Astrocyte (in vitro differentiated cells and primary cell): ENCODE results near the gene ALG6. TPM values are rescaled to one million over a fixed set of nuclear protein-coding genes. Genes with fewer than 3 reads are reported as not detected.
"Not testable (repeated sequence)": the region's sequence is repeated elsewhere in the genome, so short reads cannot be mapped to it uniquely, and the experiment has no call there.

Experiments
- DNase-seq: peaks from one replicate; pipeline ENCODE4 v3.0.0-alpha.2; 2010; ENCODE audit warnings: low read depth
- FAIRE-seq: peaks from 2 replicates; lab custom pipeline; 2011; peaks lifted over from hg19 to GRCh38; lab: Jason Lieb, UNC
- H2AFZ ChIP-seq: 2 replicates; pipeline ENCODE4 v1.6.0; 2012; ENCODE audit warnings: low read depth, low read length, inconsistent platforms
- H3K27ac ChIP-seq: 2 replicates; pipeline ENCODE4 v1.5.1; 2011; ENCODE audit warnings: low read depth, low read length, inconsistent platforms
- H3K27me3 ChIP-seq: 2 replicates; pipeline ENCODE4 v1.6.0; 2011; ENCODE audit warnings: low read length, inconsistent platforms; ENCODE audit not compliant: insufficient read depth
- H3K36me3 ChIP-seq: 2 replicates; pipeline ENCODE4 v1.5.1; 2011; ENCODE audit warnings: low read length, inconsistent platforms; ENCODE audit not compliant: insufficient read depth
- H3K4me1 ChIP-seq: 2 replicates; pipeline ENCODE4 v1.5.1; 2011; ENCODE audit warnings: low read length, inconsistent platforms; ENCODE audit not compliant: insufficient read depth
- H3K4me2 ChIP-seq: 2 replicates; pipeline ENCODE4 v1.6.0; 2012; ENCODE audit warnings: low read length, inconsistent platforms
- H3K4me3 ChIP-seq: 2 replicates; pipeline ENCODE4 v1.5.1; 2011; ENCODE audit warnings: low read depth, mild to moderate bottlenecking, low read length, inconsistent platforms; ENCODE audit not compliant: insufficient read depth
- H3K79me2 ChIP-seq: 2 replicates; pipeline ENCODE4 v1.6.0; 2012; ENCODE audit warnings: mild to moderate bottlenecking, low read length, inconsistent platforms; ENCODE audit not compliant: insufficient read depth
- H3K9ac ChIP-seq: 2 replicates; pipeline ENCODE4 v1.6.0; 2012; ENCODE audit warnings: mild to moderate bottlenecking, low read length, inconsistent platforms
- H3K9me3 ChIP-seq: 2 replicates; pipeline ENCODE4 v1.5.1; 2012; ENCODE audit warnings: low read depth, mild to moderate bottlenecking, low read length, inconsistent platforms; ENCODE audit not compliant: insufficient read depth
- H4K20me1 ChIP-seq: 2 replicates; pipeline ENCODE4 v1.6.0; 2012; ENCODE audit warnings: low read length, inconsistent platforms; ENCODE audit not compliant: insufficient read depth
- H3K27ac Mint-ChIP-seq: one replicate; pipeline ENCODE4 v1.8.0; 2021; ENCODE audit warnings: mild to moderate bottlenecking, mixed read lengths; ENCODE audit not compliant: unreplicated experiment
- H3K27me3 Mint-ChIP-seq: one replicate; pipeline ENCODE4 v1.8.0; 2021; ENCODE audit warnings: low read depth, mixed read lengths; ENCODE audit not compliant: unreplicated experiment
- H3K36me3 Mint-ChIP-seq: one replicate; pipeline ENCODE4 v1.8.0; 2021; ENCODE audit warnings: low read depth, mixed read lengths; ENCODE audit not compliant: unreplicated experiment
- H3K4me1 Mint-ChIP-seq: one replicate; pipeline ENCODE4 v1.8.0; 2021; ENCODE audit warnings: low read depth, mixed read lengths; ENCODE audit not compliant: unreplicated experiment
- H3K4me3 Mint-ChIP-seq: one replicate; pipeline ENCODE4 v1.8.0; 2021; ENCODE audit warnings: mild to moderate bottlenecking, moderate library complexity, mixed read lengths; ENCODE audit not compliant: unreplicated experiment
- H3K9me3 Mint-ChIP-seq: one replicate; pipeline ENCODE4 v1.8.0; 2021; ENCODE audit warnings: mild to moderate bottlenecking, mixed read lengths; ENCODE audit not compliant: unreplicated experiment
- EZH2 ChIP-seq: IDR thresholded peaks from 2 replicates; pipeline ENCODE4 v1.6.1; 2012; ENCODE audit warnings: mild to moderate bottlenecking, low read length, inconsistent platforms; ENCODE audit not compliant: insufficient read depth
- total RNA-seq: library from RNA; stranded (reverse); gene quantifications from 2 replicates; pipeline ENCODE4 v1.2.1, GENCODE V29; 2021
- TF ChIP-seq, protein P1 (sequence below): IDR thresholded peaks from 2 replicates; pipeline ENCODE4 v1.5.1; 2011; ENCODE audit warnings: low read depth, mild to moderate bottlenecking, inconsistent platforms, low read length, moderate library complexity; ENCODE audit not compliant: insufficient read depth

ALG6 gene
- total RNA-seq, 1 donor from 2014 or later = 7.8 TPM

DNA sequence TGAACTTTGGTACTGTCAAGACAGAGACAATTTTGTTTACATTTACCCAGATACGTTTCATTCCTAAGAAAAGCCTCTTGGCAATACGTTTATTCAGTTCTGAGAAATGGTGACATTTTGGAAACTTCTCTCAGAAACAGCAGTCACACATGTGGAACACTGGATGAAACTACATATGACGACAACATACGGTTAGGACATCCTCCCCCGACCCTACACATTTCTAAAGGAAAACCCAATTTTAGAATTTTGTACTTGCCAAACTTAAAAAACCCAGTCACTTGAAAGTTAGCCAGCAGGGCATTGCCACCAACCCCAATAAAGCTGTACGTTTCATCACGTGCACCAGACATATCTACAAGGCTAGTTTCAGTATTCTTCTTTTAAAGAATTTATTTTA, 98.8 kb downstream of the ALG6 start:
- Mint-ChIP-seq H3K27ac (no peak overlapping the region), H3K36me3 (peaks cover 8% of the 10 kb centered on the region), H3K27me3 (no peaks in the 10 kb centered on the region), H3K4me3 (no peak overlapping the region), H3K9me3 (peaks cover 3% of the 10 kb centered on the region), H3K4me1 (no peaks in the 10 kb centered on the region)
- no peaks in the 10 kb centered on the region for H4K20me1 ChIP-seq
- no peak overlapping the region for H3K27ac ChIP-seq
- no peaks in the 10 kb centered on the region for H3K9me3 ChIP-seq
- H3K4me1 ChIP-seq = no peaks in the 10 kb centered on the region
- no peaks in the 10 kb centered on the region for H3K27me3 ChIP-seq
- no peak overlapping the region for H2AFZ ChIP-seq
- no peak overlapping the region for H3K9ac ChIP-seq
- DNase-seq (no peak), FAIRE-seq (no peak)
- no peak overlapping the region for H3K4me3 ChIP-seq
- H3K4me2 ChIP-seq = no peak overlapping the region
- no peaks in the 10 kb centered on the region for H3K79me2 ChIP-seq
- H3K36me3 ChIP-seq = no peaks in the 10 kb centered on the region
- no peak for TF ChIP-seq EZH2
- TF ChIP-seq, protein P1, sequence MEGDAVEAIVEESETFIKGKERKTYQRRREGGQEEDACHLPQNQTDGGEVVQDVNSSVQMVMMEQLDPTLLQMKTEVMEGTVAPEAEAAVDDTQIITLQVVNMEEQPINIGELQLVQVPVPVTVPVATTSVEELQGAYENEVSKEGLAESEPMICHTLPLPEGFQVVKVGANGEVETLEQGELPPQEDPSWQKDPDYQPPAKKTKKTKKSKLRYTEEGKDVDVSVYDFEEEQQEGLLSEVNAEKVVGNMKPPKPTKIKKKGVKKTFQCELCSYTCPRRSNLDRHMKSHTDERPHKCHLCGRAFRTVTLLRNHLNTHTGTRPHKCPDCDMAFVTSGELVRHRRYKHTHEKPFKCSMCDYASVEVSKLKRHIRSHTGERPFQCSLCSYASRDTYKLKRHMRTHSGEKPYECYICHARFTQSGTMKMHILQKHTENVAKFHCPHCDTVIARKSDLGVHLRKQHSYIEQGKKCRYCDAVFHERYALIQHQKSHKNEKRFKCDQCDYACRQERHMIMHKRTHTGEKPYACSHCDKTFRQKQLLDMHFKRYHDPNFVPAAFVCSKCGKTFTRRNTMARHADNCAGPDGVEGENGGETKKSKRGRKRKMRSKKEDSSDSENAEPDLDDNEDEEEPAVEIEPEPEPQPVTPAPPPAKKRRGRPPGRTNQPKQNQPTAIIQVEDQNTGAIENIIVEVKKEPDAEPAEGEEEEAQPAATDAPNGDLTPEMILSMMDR = no peak

- Mint-ChIP-seq H3K4me1 (no peaks in the 10 kb centered on the region), H3K27me3 (no peaks in the 10 kb centered on the region), H3K36me3 (peaks cover 8% of the 10 kb centered on the region), H3K4me3 (no peak overlapping the region), H3K27ac (no peak overlapping the region), H3K9me3 (peaks cover 3% of the 10 kb centered on the region)
- no peak overlapping the region for H3K9ac ChIP-seq
- FAIRE-seq (no peak), DNase-seq (no peak)
- no peak overlapping the region for H3K4me2 ChIP-seq
- H4K20me1 ChIP-seq = no peaks in the 10 kb centered on the region
- H3K4me3 ChIP-seq = no peak overlapping the region
- no peaks in the 10 kb centered on the region for H3K79me2 ChIP-seq
- H3K36me3 ChIP-seq = no peaks in the 10 kb centered on the region
- TF ChIP-seq, protein P1 = no peak
- TF ChIP-seq EZH2 = no peak
- no peaks in the 10 kb centered on the region for H3K9me3 ChIP-seq
- H3K4me1 ChIP-seq = no peaks in the 10 kb centered on the region
- H3K27me3 ChIP-seq = no peaks in the 10 kb centered on the region
- H2AFZ ChIP-seq = no peak overlapping the region
- H3K27ac ChIP-seq = no peak overlapping the region
These were observed 99.3 kb downstream of the ALG6 start for GRCh38 chr1:63466759-63467158.

GRCh38 chr1:63468683-63469082, 101.3 kb downstream of the ALG6 start:
- not testable (repeated sequence) for H3K27ac Mint-ChIP-seq

More at GRCh38 chr1:63468683-63469082, 101.3 kb downstream of the ALG6 start:
- not testable (repeated sequence) for H3K9me3 Mint-ChIP-seq, H3K36me3 Mint-ChIP-seq, H3K4me3 Mint-ChIP-seq, H3K9me3 ChIP-seq, FAIRE-seq, H3K9ac ChIP-seq, H3K36me3 ChIP-seq, H3K4me2 ChIP-seq, H3K27me3 Mint-ChIP-seq, H2AFZ ChIP-seq, H4K20me1 ChIP-seq, H3K4me1 Mint-ChIP-seq, H3K27me3 ChIP-seq, H3K4me1 ChIP-seq, H3K79me2 ChIP-seq, H3K27ac ChIP-seq, H3K4me3 ChIP-seq, DNase-seq
